ENCODE results near the gene DCDC2. TPM values are rescaled to one million over a fixed set of nuclear protein-coding genes. Genes with fewer than 3 reads are reported as not detected.
"Not testable (repeated sequence)": the region's sequence is repeated elsewhere in the genome, so short reads cannot be mapped to it uniquely, and the experiment has no call there.

DCDC2 gene
- total RNA-seq, 1 experiment from 2014 or later, result 0.26 TPM

DNA sequence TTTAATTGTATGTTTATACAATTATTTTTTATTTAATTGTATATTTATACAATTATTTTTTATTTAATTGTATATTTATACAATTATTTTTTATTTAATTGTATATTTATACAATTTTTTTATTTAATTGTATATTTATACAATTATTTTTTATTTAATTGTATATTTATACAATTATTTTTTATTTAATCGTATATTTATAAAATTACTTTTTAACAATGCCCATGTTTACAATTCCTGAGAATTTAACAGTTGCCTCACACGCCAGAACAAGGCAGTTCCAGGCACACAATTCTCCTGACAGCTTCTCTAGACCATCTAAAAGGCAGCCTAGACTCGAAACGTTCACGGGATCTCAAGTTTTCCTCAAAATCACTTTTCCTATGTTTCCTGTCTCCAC is 4.5 kb upstream of the DCDC2 start:
- H3K4me2 ChIP-seq (ENCODE audit: low read depth, low read length, poor library complexity, severe bottlenecking); H3K9me2 ChIP-seq (replicated peaks; ENCODE audit: insufficient read depth, low read length); DNase-seq; H3K9me3 ChIP-seq (ENCODE audit: low read length); H3K36me3 ChIP-seq (ENCODE audit: insufficient read depth, low read length); H3K27ac ChIP-seq (ENCODE audit: low read length); H4K20me1 ChIP-seq (ENCODE audit: insufficient read depth, low read depth, low read length); H3K79me2 ChIP-seq (ENCODE audit: low read length); H3K4me1 ChIP-seq (ENCODE audit: low read length); H3K27me3 ChIP-seq (ENCODE audit: low read length); H3K4me3 ChIP-seq (ENCODE audit: low read length); H2AFZ ChIP-seq (ENCODE audit: low read length); H3K9ac ChIP-seq (ENCODE audit: low read length): not testable (repeated sequence)

DNA sequence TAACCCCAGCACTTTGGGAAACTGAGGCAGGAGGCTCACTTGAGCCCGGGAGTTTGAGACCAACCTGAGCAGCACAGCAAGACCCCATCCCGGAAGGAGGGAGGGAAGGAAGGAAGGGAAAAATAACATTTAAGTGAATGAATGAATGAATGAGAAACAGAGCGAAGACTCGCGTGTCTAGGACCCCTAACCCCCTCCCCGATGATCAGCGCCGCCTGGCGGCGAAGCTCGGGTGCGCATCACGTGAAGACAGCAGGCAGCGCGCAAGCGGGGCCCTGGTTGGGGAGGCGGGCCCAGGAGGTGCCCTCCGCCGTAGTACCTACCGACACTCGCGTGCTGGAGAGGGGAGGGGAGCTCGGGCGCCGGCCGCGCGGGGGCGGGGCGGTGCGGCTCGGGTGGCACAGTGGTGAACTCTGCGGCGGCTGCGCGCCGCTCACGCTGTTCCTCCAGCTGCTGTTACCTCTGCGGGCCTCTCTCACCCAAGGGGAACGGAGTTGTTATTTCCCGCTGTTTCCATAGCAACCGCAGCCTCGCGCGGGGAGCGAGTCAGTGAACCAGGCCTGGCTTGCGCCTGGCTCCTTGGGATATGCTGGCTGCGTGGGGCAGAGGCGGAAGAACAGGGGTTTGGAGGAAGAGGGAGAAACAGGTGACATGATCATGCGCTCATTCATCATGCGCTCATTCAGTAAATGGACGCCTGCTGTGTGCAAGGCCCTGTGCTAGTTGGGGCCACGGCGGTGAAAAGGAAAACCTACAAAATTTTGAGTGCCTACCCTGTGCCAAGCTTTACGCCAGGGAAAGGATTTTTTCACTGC is 2.0 kb upstream of the DCDC2 start:
- Histone ChIP-seq H3K36me3 (ENCODE audit: insufficient read depth, low read length) (no peaks in the 10 kb centered on the region), H3K9me2 (replicated peaks; ENCODE audit: insufficient read depth, low read length) (no peaks in the 10 kb centered on the region), H3K4me2 (ENCODE audit: low read depth, low read length, poor library complexity, severe bottlenecking) (peak overlapping the region; percentile 75), H3K27me3 (ENCODE audit: low read length) (no peaks in the 10 kb centered on the region), H3K4me3 (ENCODE audit: low read length) (peak overlapping the region; percentile 64), H2AFZ (ENCODE audit: low read length) (peak overlapping the region; percentile 45), H3K4me1 (ENCODE audit: low read length) (peaks cover 9% of the 10 kb centered on the region), H3K27ac (ENCODE audit: low read length) (no peak overlapping the region), H3K9me3 (ENCODE audit: low read length) (no peaks in the 10 kb centered on the region), H4K20me1 (ENCODE audit: insufficient read depth, low read depth, low read length) (no peaks in the 10 kb centered on the region), H3K79me2 (ENCODE audit: low read length) (no peaks in the 10 kb centered on the region), H3K9ac (ENCODE audit: low read length) (peak overlapping the region; percentile 22)
- peak; percentile 96 for DNase-seq

DNA sequence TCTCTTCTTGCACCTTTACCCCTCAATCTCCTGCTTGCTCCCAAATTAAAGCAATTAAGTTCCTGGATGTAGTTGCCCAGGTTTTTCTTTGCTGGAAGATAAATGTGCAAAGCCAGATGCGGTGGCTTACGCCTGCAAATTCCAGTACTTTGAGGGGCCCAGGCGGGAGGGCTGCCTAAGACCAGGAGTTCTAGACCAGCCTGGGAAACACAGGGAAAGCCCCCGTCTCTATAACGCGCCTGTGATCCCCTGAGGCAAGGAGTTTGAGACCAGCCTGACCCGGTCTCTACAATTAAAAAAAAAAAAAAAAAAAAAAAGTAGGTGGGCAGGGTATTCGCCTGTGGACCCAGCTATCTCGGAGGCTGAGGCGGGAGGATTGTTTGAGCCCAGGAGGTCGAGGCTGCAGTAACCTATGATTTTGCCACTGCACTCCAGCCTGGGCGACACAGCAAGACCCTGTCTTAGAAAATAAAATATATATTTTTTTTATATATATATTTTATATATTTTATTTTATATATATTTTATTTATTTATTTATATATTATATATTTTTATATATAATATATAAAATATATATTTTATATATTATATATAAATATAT is 461 bp upstream of the DCDC2 start:
- Histone ChIP-seq H3K79me2 (ENCODE audit: low read length) (no peaks in the 10 kb centered on the region), H4K20me1 (ENCODE audit: insufficient read depth, low read depth, low read length) (no peaks in the 10 kb centered on the region), H3K4me2 (ENCODE audit: low read depth, low read length, poor library complexity, severe bottlenecking) (no peak overlapping the region), H3K4me1 (ENCODE audit: low read length) (peaks cover 9% of the 10 kb centered on the region), H3K9me3 (ENCODE audit: low read length) (no peaks in the 10 kb centered on the region), H2AFZ (ENCODE audit: low read length) (no peak overlapping the region), H3K9me2 (replicated peaks; ENCODE audit: insufficient read depth, low read length) (no peaks in the 10 kb centered on the region), H3K4me3 (ENCODE audit: low read length) (no peak overlapping the region), H3K27me3 (ENCODE audit: low read length) (no peaks in the 10 kb centered on the region), H3K27ac (ENCODE audit: low read length) (no peak overlapping the region), H3K36me3 (ENCODE audit: insufficient read depth, low read length) (no peaks in the 10 kb centered on the region), H3K9ac (ENCODE audit: low read length) (no peak overlapping the region)
- no peak for DNase-seq

DNA sequence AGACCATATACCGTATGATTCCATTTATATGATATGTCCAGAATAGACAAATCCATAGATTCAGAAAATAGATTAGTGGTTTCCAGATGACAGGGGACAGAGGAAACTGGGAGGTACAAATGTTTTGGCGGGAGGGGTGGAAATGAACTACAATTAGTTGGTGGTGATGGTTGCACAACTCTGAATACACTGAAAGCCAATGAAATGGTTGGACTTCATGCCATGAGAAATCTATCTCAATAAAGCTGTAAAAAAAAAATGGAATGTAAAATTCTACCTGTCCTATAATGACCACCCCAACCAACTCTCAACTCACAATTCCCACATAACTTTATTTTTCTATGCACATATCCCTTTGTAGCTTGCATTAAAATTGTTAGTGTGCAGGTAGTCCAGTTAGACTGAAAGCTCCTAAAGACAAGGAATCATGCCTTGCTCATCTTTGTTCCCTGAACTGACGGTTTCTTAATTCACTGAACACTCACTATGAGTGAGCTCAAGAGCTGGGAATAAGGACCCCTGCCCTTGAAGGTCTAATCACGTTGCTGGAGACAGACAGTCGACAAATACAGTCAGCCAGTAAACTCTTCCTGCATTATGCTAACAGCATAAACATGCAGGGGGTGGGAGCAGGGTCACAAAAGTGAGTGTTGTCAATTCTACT is 1.4 kb downstream of the DCDC2 start:
- Histone ChIP-seq H3K4me2 (ENCODE audit: low read depth, low read length, poor library complexity, severe bottlenecking) (no peak overlapping the region), H3K9ac (ENCODE audit: low read length) (no peak overlapping the region), H2AFZ (ENCODE audit: low read length) (no peak overlapping the region), H3K4me3 (ENCODE audit: low read length) (no peak overlapping the region), H3K9me3 (ENCODE audit: low read length) (no peaks in the 10 kb centered on the region), H3K27me3 (ENCODE audit: low read length) (no peaks in the 10 kb centered on the region), H3K27ac (ENCODE audit: low read length) (no peak overlapping the region), H3K9me2 (replicated peaks; ENCODE audit: insufficient read depth, low read length) (no peaks in the 10 kb centered on the region), H3K4me1 (ENCODE audit: low read length) (peaks cover 9% of the 10 kb centered on the region), H3K36me3 (ENCODE audit: insufficient read depth, low read length) (no peaks in the 10 kb centered on the region), H3K79me2 (ENCODE audit: low read length) (no peaks in the 10 kb centered on the region), H4K20me1 (ENCODE audit: insufficient read depth, low read depth, low read length) (no peaks in the 10 kb centered on the region)
- no peak for DNase-seq

DNA sequence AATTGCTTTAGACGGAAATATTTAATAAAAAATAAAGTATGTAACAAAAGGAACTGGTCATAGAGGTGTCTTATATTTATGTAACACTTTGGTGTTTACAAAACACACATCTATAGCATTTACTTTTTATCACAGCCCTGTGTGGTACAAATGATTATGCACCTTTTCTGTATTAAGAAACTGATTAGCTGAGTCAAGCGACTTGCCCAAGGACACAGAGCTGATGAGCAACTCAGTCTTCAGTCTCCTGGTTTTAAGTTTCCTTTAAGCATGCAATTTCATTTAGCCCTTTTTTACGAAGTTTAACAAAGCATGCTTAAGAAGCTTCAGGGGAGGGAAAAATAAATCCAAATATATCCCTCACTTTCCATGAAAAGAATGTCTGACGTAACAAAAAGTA is 2.5 kb downstream of the DCDC2 start:
- no peak overlapping the region for H3K4me2 ChIP-seq (ENCODE audit: low read depth, low read length, poor library complexity, severe bottlenecking)
- no peaks in the 10 kb centered on the region for H3K27me3 ChIP-seq (ENCODE audit: low read length)
- H3K9me3 ChIP-seq (ENCODE audit: low read length), result no peaks in the 10 kb centered on the region
- H3K9me2 ChIP-seq (replicated peaks; ENCODE audit: insufficient read depth, low read length), result no peaks in the 10 kb centered on the region
- H3K79me2 ChIP-seq (ENCODE audit: low read length), result no peaks in the 10 kb centered on the region
- no peaks in the 10 kb centered on the region for H3K36me3 ChIP-seq (ENCODE audit: insufficient read depth, low read length)
- H3K4me1 ChIP-seq (ENCODE audit: low read length), result peaks cover 9% of the 10 kb centered on the region
- no peak overlapping the region for H2AFZ ChIP-seq (ENCODE audit: low read length)
- no peak overlapping the region for H3K4me3 ChIP-seq (ENCODE audit: low read length)
- H3K27ac ChIP-seq (ENCODE audit: low read length), result no peak overlapping the region
- H4K20me1 ChIP-seq (ENCODE audit: insufficient read depth, low read depth, low read length), result no peaks in the 10 kb centered on the region
- no peak overlapping the region for H3K9ac ChIP-seq (ENCODE audit: low read length)
- DNase-seq, result no peak

DNA sequence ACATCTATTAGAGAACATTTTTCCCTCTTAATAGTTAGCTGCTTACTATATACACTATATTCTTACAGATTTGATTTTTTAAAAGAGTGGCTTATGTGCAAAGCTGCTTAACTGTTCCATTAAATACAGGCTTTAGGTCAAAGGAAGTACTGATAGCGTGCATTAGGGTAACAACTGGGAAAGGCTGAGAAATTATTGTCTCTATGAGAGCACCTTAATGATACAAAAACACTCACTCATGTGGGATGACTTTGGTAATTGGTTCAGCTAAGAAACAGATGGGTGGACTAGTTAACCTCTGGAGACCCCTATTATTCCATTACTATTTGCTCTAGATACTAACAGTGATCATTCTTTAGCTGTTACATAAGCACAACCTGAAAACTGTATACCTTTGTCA is 4.0 kb downstream of the DCDC2 start:
- Histone ChIP-seq H3K27me3 (ENCODE audit: low read length) (no peaks in the 10 kb centered on the region), H3K4me2 (ENCODE audit: low read depth, low read length, poor library complexity, severe bottlenecking) (no peak overlapping the region), H3K36me3 (ENCODE audit: insufficient read depth, low read length) (no peaks in the 10 kb centered on the region), H2AFZ (ENCODE audit: low read length) (no peak overlapping the region), H3K4me3 (ENCODE audit: low read length) (no peak overlapping the region), H3K27ac (ENCODE audit: low read length) (no peak overlapping the region), H4K20me1 (ENCODE audit: insufficient read depth, low read depth, low read length) (no peaks in the 10 kb centered on the region), H3K9me3 (ENCODE audit: low read length) (no peaks in the 10 kb centered on the region), H3K4me1 (ENCODE audit: low read length) (no peaks in the 10 kb centered on the region), H3K79me2 (ENCODE audit: low read length) (no peaks in the 10 kb centered on the region), H3K9ac (ENCODE audit: low read length) (no peak overlapping the region), H3K9me2 (replicated peaks; ENCODE audit: insufficient read depth, low read length) (no peaks in the 10 kb centered on the region)
- DNase-seq, result no peak

DNA sequence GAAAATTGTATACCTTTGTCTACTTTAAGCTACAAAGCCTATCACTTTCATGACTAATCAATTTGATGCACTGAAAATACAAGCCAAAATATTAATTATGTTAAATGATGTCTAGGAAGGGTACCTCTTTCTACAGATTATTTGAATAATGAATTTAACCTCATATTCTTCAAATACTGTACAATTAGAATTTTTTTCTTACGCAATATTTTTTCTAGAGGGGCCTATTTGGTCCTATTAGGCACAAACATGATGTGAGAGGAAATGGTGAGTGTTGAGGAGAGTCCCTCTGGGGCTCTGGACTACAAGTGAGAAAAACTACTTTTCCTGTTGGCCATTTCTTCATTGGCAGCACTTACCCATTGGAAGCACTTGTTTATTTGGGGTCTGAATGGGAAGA is 5.4 kb downstream of the DCDC2 start:
- H3K27me3 ChIP-seq (ENCODE audit: low read length), result no peaks in the 10 kb centered on the region
- H4K20me1 ChIP-seq (ENCODE audit: insufficient read depth, low read depth, low read length), result no peaks in the 10 kb centered on the region
- H3K4me2 ChIP-seq (ENCODE audit: low read depth, low read length, poor library complexity, severe bottlenecking), result no peak overlapping the region
- no peak overlapping the region for H3K9ac ChIP-seq (ENCODE audit: low read length)
- H3K4me1 ChIP-seq (ENCODE audit: low read length), result no peaks in the 10 kb centered on the region
- H3K36me3 ChIP-seq (ENCODE audit: insufficient read depth, low read length), result no peaks in the 10 kb centered on the region
- H3K79me2 ChIP-seq (ENCODE audit: low read length), result no peaks in the 10 kb centered on the region
- DNase-seq, result no peak
- H3K4me3 ChIP-seq (ENCODE audit: low read length), result no peak overlapping the region
- H3K9me3 ChIP-seq (ENCODE audit: low read length), result no peaks in the 10 kb centered on the region
- H3K27ac ChIP-seq (ENCODE audit: low read length), result no peak overlapping the region
- no peaks in the 10 kb centered on the region for H3K9me2 ChIP-seq (replicated peaks; ENCODE audit: insufficient read depth, low read length)
- H2AFZ ChIP-seq (ENCODE audit: low read length), result no peak overlapping the region

DNA sequence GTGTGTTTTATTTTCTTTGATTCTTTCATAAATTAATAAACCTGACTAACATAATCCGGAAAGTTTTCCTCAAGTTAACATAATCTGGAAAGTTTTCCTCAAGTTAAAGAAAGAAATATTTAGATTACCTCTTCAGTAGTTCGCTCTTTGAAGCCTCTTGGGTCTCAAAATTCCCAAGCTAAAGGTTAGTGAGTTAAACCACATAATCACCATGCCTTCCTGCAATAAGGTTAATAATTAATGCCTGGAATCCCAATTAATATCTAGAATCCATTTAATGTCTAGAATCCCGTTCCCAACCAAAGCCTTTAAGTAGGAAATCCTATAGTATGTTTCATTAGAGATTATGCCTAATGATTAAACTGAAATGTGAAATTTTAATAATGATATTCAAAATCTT is 12.9 kb downstream of the DCDC2 start:
- DNase-seq, result no peak
- Histone ChIP-seq H3K36me3 (ENCODE audit: insufficient read depth, low read length) (no peaks in the 10 kb centered on the region), H3K9me2 (replicated peaks; ENCODE audit: insufficient read depth, low read length) (no peaks in the 10 kb centered on the region), H4K20me1 (ENCODE audit: insufficient read depth, low read depth, low read length) (no peaks in the 10 kb centered on the region), H2AFZ (ENCODE audit: low read length) (no peak overlapping the region), H3K27me3 (ENCODE audit: low read length) (no peaks in the 10 kb centered on the region), H3K27ac (ENCODE audit: low read length) (no peak overlapping the region), H3K9ac (ENCODE audit: low read length) (no peak overlapping the region), H3K4me3 (ENCODE audit: low read length) (no peak overlapping the region), H3K4me2 (ENCODE audit: low read depth, low read length, poor library complexity, severe bottlenecking) (no peak overlapping the region), H3K9me3 (ENCODE audit: low read length) (no peaks in the 10 kb centered on the region), H3K79me2 (ENCODE audit: low read length) (no peaks in the 10 kb centered on the region), H3K4me1 (ENCODE audit: low read length) (no peaks in the 10 kb centered on the region)
